Activated T-cell treated with anti-CD3 and anti-CD28 coated beads for 48 hours (primary cell): ENCODE data around the gene GAPT.
"Not testable (repeated sequence)": the region's sequence is repeated elsewhere in the genome, so short reads cannot be mapped to it uniquely, and the experiment has no call there.

Source experiments
- DNase-seq: peaks from one replicate; pipeline ENCODE4 v3.0.0-alpha.2; 2020; ENCODE audit warnings: low read depth

Gene GAPT

DNA sequence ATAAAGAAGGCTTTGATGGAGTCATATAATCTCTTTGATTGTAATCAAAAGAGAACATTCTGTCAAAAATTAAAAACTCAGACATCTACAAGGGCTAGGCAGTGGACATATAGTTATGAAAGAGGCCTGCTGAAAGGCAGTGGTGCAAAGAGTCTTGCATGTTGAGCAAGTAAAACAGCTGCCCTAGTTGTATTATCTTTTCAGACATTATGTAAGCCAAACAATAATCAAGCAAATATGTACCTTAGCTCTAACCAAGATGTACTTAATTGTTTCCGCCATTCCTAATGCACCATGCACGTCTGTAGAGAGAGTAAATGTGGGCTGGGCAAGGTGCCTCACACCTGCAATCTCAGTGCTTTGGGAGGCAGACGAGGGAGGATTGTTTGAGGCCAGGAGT, 14.3 kb downstream of the GAPT start:
- no peak for DNase-seq

- DNase-seq: no peak
Measured at GRCh38 chr5:58505971-58506640, 14.9 kb downstream of the GAPT start.

- no peak for DNase-seq
Measured at GRCh38 chr5:58507715-58508114, 16.5 kb downstream of the GAPT start.

DNA sequence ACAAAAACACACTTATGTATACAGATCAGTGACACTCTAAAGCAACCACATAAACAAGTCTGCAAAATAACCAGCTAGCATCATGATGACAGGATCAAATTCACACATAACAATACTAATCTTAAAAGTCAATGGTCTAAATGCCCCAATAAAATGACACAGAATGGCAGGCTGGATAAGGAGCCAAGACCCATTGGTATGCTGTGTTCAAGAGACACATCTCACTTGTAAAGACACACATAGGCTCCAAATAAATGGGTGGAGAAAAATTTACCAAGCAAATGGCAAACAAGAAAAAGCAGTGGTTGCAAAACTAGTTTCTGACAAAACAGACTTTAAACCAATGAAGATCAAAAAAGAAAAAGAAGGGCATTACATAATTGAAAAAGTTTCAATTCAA, 26.0 kb downstream of the GAPT start:
- DNase-seq: no peak

DNA sequence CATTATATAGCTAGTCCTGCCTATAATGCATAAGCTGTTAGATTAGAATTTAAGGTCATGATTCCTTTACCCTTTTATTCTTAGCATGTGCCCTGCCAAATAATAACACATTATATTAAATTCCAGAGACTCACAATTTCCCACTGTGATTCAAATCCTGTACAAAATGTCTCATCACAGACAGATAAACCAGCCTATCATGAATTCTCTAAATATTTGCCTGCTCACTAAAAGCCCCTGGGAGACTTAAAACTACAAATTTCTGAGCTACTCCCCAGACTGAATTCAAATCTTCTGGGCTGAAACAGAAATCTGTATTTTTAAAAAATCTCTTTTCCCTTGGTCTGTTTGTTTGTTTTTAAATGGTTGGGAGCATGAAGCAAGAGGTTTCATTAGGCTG, 32.7 kb downstream of the GAPT start:
- no peak for DNase-seq

GRCh38 chr5:58524571-58524970, 33.3 kb downstream of the GAPT start:
- DNase-seq: no peak

GRCh38 chr5:58530942-58531490, 39.8 kb downstream of the GAPT start:
- DNase-seq: no peak

- DNase-seq: not testable (repeated sequence)
Measured at GRCh38 chr5:58541935-58542334, 50.7 kb downstream of the GAPT start.

GRCh38 chr5:58542709-58543108, 51.5 kb downstream of the GAPT start:
- DNase-seq: no peak

DNA sequence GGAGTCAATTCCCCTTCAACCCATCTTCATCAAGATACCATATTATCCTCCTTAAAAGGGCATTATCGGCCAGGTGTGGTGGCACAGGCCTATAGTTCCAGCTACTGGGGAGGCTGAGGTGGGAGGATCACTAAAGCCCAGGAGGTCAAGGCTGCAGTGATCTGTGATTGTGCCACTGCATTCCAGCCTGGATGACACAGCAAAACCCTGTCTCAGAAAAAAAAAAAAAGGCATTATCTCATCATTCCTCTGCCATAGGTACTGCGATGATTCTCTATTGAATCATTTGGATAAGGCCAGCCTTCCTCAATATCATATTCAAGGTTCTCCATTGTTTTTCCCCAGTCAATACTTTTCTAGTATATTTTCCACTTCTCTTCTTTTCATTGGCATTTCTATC, 52.5 kb downstream of the GAPT start:
- DNase-seq: no peak

DNA sequence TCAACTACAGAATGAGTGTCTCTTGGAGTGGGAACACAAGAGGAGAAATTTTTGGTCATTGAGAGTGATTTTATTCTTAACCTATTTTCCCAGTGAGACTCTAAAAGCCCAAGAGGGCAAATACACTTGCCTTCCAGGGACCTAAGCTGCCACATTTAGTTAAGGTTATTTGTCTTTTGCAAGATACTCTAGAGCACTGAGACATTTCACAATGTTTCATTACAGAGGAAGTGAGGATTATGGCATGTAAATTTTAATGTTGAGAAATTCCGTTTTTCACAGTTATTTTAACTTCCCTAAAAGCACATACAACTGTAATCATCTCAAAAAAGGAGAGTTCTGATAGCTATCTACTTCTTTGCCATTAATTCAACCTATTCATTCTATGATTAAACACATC, 53.0 kb downstream of the GAPT start:
- DNase-seq: no peak

- no peak for DNase-seq
Measured at GRCh38 chr5:58544926-58545325, 53.7 kb downstream of the GAPT start.

GRCh38 chr5:58545912-58546311, 54.7 kb downstream of the GAPT start:
- no peak for DNase-seq
